ENCODE results near the gene GLYATL3.

The GLYATL3 gene

DNA sequence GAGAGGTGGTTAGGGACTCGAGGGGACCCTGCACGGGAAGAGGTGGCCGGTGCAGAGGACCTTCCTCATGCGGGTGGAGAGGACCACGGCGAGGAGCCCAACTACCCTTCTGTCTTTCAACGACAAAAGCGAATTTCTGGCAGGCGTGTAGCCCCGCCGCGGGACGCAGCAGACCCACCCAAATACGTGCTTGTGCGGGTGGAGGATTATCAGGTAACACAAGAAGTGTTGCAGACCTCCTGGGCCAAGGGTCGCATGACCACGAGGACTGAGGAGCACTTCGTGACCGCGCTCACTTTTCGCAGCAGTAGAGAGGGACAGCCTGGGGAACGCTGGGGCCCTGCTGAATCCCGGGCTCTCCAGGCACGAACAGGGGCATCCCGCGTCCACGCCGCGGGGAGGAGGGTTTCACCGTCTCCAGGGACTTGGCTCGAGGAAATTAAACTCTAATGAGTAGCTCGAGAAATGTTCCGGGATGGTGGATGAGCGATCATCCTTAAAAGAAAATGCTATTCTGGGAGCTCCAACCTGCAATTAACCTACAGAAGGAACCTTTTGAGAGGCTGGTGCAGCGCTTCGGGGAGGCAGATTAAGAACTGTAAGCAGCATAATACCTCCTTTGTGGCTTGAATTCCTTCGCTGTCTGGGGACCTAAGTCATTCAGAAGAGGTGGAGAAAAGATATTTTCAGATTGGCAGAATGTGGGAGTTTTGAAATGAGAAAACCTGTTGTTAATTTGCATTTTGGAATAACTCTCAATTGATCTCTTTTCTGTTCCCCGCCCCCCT is 51.5 kb downstream of the GLYATL3 start:
- Histone ChIP-seq H4K5ac (ENCODE audit: low read length) (no peak overlapping the region), H3K27ac (ENCODE audit: low read depth, low read length) (no peak overlapping the region), H2BK15ac (replicated peaks; ENCODE audit: low read depth) (no peak overlapping the region), H3K79me1 (ENCODE audit: low read length) (no peaks in the 10 kb centered on the region), H2BK120ac (ENCODE audit: low read depth, low read length) (no peak overlapping the region), H3K27me3 (ENCODE audit: insufficient read depth, low read length, poor library complexity) (no peaks in the 10 kb centered on the region), H3K4me2 (ENCODE audit: low read length) (peak overlapping the region; percentile 66), H3K23ac (ENCODE audit: low read length) (peak overlapping the region; percentile 83), H4K8ac (ENCODE audit: low read depth, low read length) (no peak overlapping the region), H3K18ac (ENCODE audit: low read length) (peak overlapping the region; percentile 17), H3K79me2 (ENCODE audit: control insufficient read depth, insufficient read depth, low read length) (no peaks in the 10 kb centered on the region), H3K4me3 (ENCODE audit: low read length) (peak overlapping the region; percentile 1), H3K4ac (ENCODE audit: low read depth, low read length) (no peak overlapping the region), H3K9ac (ENCODE audit: low read length) (peak overlapping the region; percentile 16), H2BK5ac (ENCODE audit: low read length) (no peak overlapping the region), H2AK5ac (ENCODE audit: low read length) (no peak overlapping the region), H3K36me3 (ENCODE audit: control insufficient read depth, insufficient read depth, low read length) (no peaks in the 10 kb centered on the region), H3K56ac (ENCODE audit: low read length) (peak overlapping the region; percentile 34), H3K4me1 (ENCODE audit: control insufficient read depth, low read depth, low read length) (peaks cover 2% of the 10 kb centered on the region)
- WGBS (ENCODE audit: extremely low coverage, insufficient coverage, low lambda C conversion rate) = no CpG with 5 or more reads among the region's 38 CpGs
- peak; percentile 55 for DNase-seq

- no peak overlapping the region for H2AK5ac ChIP-seq (ENCODE audit: low read length)
- H2BK15ac ChIP-seq (replicated peaks; ENCODE audit: low read depth) = peak overlapping the region; percentile 57
- H3K18ac ChIP-seq (ENCODE audit: low read length) = no peak overlapping the region
- H3K79me2 ChIP-seq (ENCODE audit: control insufficient read depth, insufficient read depth, low read length) = no peaks in the 10 kb centered on the region
- H3K36me3 ChIP-seq (ENCODE audit: control insufficient read depth, insufficient read depth, low read length) = no peaks in the 10 kb centered on the region
- H3K9ac ChIP-seq (ENCODE audit: low read length) = no peak overlapping the region
- H3K4me1 ChIP-seq (ENCODE audit: control insufficient read depth, low read depth, low read length) = peaks cover 2% of the 10 kb centered on the region
- no peak overlapping the region for H3K4me3 ChIP-seq (ENCODE audit: low read length)
- H3K27me3 ChIP-seq (ENCODE audit: insufficient read depth, low read length, poor library complexity) = no peaks in the 10 kb centered on the region
- no peaks in the 10 kb centered on the region for H3K79me1 ChIP-seq (ENCODE audit: low read length)
- WGBS (ENCODE audit: extremely low coverage, insufficient coverage, low lambda C conversion rate) = no CpG with 5 or more reads among the region's 2 CpGs
- no peak overlapping the region for H3K56ac ChIP-seq (ENCODE audit: low read length)
- H3K27ac ChIP-seq (ENCODE audit: low read depth, low read length) = no peak overlapping the region
- no peak overlapping the region for H2BK5ac ChIP-seq (ENCODE audit: low read length)
- H4K8ac ChIP-seq (ENCODE audit: low read depth, low read length) = no peak overlapping the region
- H4K5ac ChIP-seq (ENCODE audit: low read length) = no peak overlapping the region
- H2BK120ac ChIP-seq (ENCODE audit: low read depth, low read length) = no peak overlapping the region
- no peak for DNase-seq
- H3K23ac ChIP-seq (ENCODE audit: low read length) = no peak overlapping the region
- H3K4ac ChIP-seq (ENCODE audit: low read depth, low read length) = no peak overlapping the region
- H3K4me2 ChIP-seq (ENCODE audit: low read length) = no peak overlapping the region
Observed at GRCh38 chr6:49551866-49552129, 52.1 kb downstream of the GLYATL3 start.

GRCh38 chr6:49552596-49552995 is 52.9 kb downstream of the GLYATL3 start:
- no peak overlapping the region for H4K8ac ChIP-seq (ENCODE audit: low read depth, low read length)
- H3K36me3 ChIP-seq (ENCODE audit: control insufficient read depth, insufficient read depth, low read length) = no peaks in the 10 kb centered on the region
- H3K23ac ChIP-seq (ENCODE audit: low read length) = no peak overlapping the region
- H3K27ac ChIP-seq (ENCODE audit: low read depth, low read length) = no peak overlapping the region
- no CpG with 5 or more reads among the region's 2 CpGs for WGBS (ENCODE audit: extremely low coverage, insufficient coverage, low lambda C conversion rate)
- no peak overlapping the region for H3K18ac ChIP-seq (ENCODE audit: low read length)
- H3K9ac ChIP-seq (ENCODE audit: low read length) = no peak overlapping the region
- H3K4ac ChIP-seq (ENCODE audit: low read depth, low read length) = no peak overlapping the region
- peak; percentile 26 for DNase-seq
- H3K4me3 ChIP-seq (ENCODE audit: low read length) = no peak overlapping the region
- H3K4me2 ChIP-seq (ENCODE audit: low read length) = no peak overlapping the region
- no peaks in the 10 kb centered on the region for H3K79me2 ChIP-seq (ENCODE audit: control insufficient read depth, insufficient read depth, low read length)
- H2AK5ac ChIP-seq (ENCODE audit: low read length) = no peak overlapping the region
- H4K5ac ChIP-seq (ENCODE audit: low read length) = no peak overlapping the region
- no peak overlapping the region for H2BK15ac ChIP-seq (replicated peaks; ENCODE audit: low read depth)
- H3K27me3 ChIP-seq (ENCODE audit: insufficient read depth, low read length, poor library complexity) = no peaks in the 10 kb centered on the region
- no peak overlapping the region for H2BK120ac ChIP-seq (ENCODE audit: low read depth, low read length)
- peaks cover 2% of the 10 kb centered on the region for H3K4me1 ChIP-seq (ENCODE audit: control insufficient read depth, low read depth, low read length)
- no peak overlapping the region for H3K56ac ChIP-seq (ENCODE audit: low read length)
- no peak overlapping the region for H2BK5ac ChIP-seq (ENCODE audit: low read length)
- no peaks in the 10 kb centered on the region for H3K79me1 ChIP-seq (ENCODE audit: low read length)

- WGBS (ENCODE audit: extremely low coverage, insufficient coverage, low lambda C conversion rate) = no CpG with 5 or more reads among the region's 1 CpG
- Histone ChIP-seq H2AK5ac (ENCODE audit: low read length) (no peak overlapping the region), H4K8ac (ENCODE audit: low read depth, low read length) (no peak overlapping the region), H3K23ac (ENCODE audit: low read length) (no peak overlapping the region), H3K18ac (ENCODE audit: low read length) (no peak overlapping the region), H4K5ac (ENCODE audit: low read length) (no peak overlapping the region), H2BK15ac (replicated peaks; ENCODE audit: low read depth) (no peak overlapping the region), H2BK5ac (ENCODE audit: low read length) (no peak overlapping the region), H3K56ac (ENCODE audit: low read length) (no peak overlapping the region), H3K36me3 (ENCODE audit: control insufficient read depth, insufficient read depth, low read length) (no peaks in the 10 kb centered on the region), H3K79me2 (ENCODE audit: control insufficient read depth, insufficient read depth, low read length) (no peaks in the 10 kb centered on the region), H2BK120ac (ENCODE audit: low read depth, low read length) (no peak overlapping the region), H3K4me3 (ENCODE audit: low read length) (no peak overlapping the region), H3K4me2 (ENCODE audit: low read length) (no peak overlapping the region), H3K27ac (ENCODE audit: low read depth, low read length) (no peak overlapping the region), H3K9ac (ENCODE audit: low read length) (no peak overlapping the region), H3K27me3 (ENCODE audit: insufficient read depth, low read length, poor library complexity) (no peaks in the 10 kb centered on the region), H3K79me1 (ENCODE audit: low read length) (no peaks in the 10 kb centered on the region), H3K4ac (ENCODE audit: low read depth, low read length) (no peak overlapping the region), H3K4me1 (ENCODE audit: control insufficient read depth, low read depth, low read length) (peaks cover 2% of the 10 kb centered on the region)
- no peak for DNase-seq
Observed at GRCh38 chr6:49553384-49553783, 53.7 kb downstream of the GLYATL3 start.

DNA sequence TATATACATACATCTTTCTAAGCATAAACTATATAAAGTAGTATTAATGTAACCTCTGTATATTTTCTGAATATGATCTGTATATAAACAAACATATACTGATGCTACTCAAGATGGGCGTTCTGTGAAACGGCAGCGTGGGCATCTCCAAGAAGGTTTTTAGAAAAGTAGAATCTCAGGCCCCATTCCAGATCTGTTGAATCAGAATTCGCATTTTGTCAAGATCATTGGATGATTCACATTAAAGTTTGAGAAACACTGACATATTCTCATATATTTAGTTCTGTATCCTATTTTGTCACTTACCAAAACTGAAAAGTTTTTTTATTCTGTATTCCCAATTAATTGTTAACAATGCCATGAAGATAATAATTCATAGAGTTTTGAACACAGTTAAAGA is 56.2 kb downstream of the GLYATL3 start:
- no peak overlapping the region for H3K4me3 ChIP-seq (ENCODE audit: low read length)
- H2AK5ac ChIP-seq (ENCODE audit: low read length) = no peak overlapping the region
- H3K4me2 ChIP-seq (ENCODE audit: low read length) = no peak overlapping the region

DNA sequence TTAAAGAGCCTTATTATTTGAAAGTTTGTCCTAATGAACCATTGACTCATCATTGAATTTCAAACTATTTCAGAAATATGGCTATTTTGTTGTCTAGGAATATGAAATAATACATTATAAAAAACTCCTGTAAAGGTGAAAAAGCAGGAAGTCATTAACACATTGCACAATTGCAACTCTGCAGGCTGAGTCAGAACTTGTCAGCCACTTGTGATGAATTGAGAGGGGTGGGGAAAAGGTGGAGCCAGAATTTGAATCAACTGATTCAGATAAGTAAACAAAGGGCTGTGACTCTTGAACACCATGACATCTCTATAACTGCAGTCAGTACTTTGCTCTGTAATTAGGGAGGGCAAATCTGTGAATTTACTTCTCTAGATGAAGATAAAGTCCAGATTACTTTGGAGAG is 56.7 kb downstream of the GLYATL3 start:
- peak; percentile 91 for DNase-seq
- Histone ChIP-seq H2BK5ac (ENCODE audit: low read length) (no peak overlapping the region), H3K23ac (ENCODE audit: low read length) (no peak overlapping the region), H2BK120ac (ENCODE audit: low read depth, low read length) (no peak overlapping the region), H4K8ac (ENCODE audit: low read depth, low read length) (no peak overlapping the region), H3K27me3 (ENCODE audit: insufficient read depth, low read length, poor library complexity) (no peaks in the 10 kb centered on the region), H2BK15ac (replicated peaks; ENCODE audit: low read depth) (no peak overlapping the region), H3K9ac (ENCODE audit: low read length) (no peak overlapping the region), H3K79me1 (ENCODE audit: low read length) (no peaks in the 10 kb centered on the region), H2AK5ac (ENCODE audit: low read length) (no peak overlapping the region), H3K79me2 (ENCODE audit: control insufficient read depth, insufficient read depth, low read length) (no peaks in the 10 kb centered on the region), H3K4me1 (ENCODE audit: control insufficient read depth, low read depth, low read length) (no peaks in the 10 kb centered on the region), H3K36me3 (ENCODE audit: control insufficient read depth, insufficient read depth, low read length) (no peaks in the 10 kb centered on the region), H4K5ac (ENCODE audit: low read length) (no peak overlapping the region), H3K18ac (ENCODE audit: low read length) (no peak overlapping the region), H3K27ac (ENCODE audit: low read depth, low read length) (no peak overlapping the region), H3K4me2 (ENCODE audit: low read length) (no peak overlapping the region), H3K4ac (ENCODE audit: low read depth, low read length) (no peak overlapping the region), H3K4me3 (ENCODE audit: low read length) (no peak overlapping the region), H3K56ac (ENCODE audit: low read length) (no peak overlapping the region)

More for the DNA sequence above, 56.2 kb downstream of the GLYATL3 start:
- no peaks in the 10 kb centered on the region for H3K36me3 ChIP-seq (ENCODE audit: control insufficient read depth, insufficient read depth, low read length)
- no peak overlapping the region for H3K23ac ChIP-seq (ENCODE audit: low read length)
- no peak for DNase-seq
- no CpG with 5 or more reads among the region's 4 CpGs for WGBS (ENCODE audit: extremely low coverage, insufficient coverage, low lambda C conversion rate)
- no peak overlapping the region for H4K8ac ChIP-seq (ENCODE audit: low read depth, low read length)
- no peaks in the 10 kb centered on the region for H3K79me1 ChIP-seq (ENCODE audit: low read length)
- H3K79me2 ChIP-seq (ENCODE audit: control insufficient read depth, insufficient read depth, low read length) = no peaks in the 10 kb centered on the region
- no peak overlapping the region for H4K5ac ChIP-seq (ENCODE audit: low read length)
- H3K18ac ChIP-seq (ENCODE audit: low read length) = no peak overlapping the region
- H2BK15ac ChIP-seq (replicated peaks; ENCODE audit: low read depth) = no peak overlapping the region
- H3K9ac ChIP-seq (ENCODE audit: low read length) = no peak overlapping the region
- no peaks in the 10 kb centered on the region for H3K27me3 ChIP-seq (ENCODE audit: insufficient read depth, low read length, poor library complexity)
- H3K4me1 ChIP-seq (ENCODE audit: control insufficient read depth, low read depth, low read length) = no peaks in the 10 kb centered on the region
- H3K56ac ChIP-seq (ENCODE audit: low read length) = no peak overlapping the region
- H3K27ac ChIP-seq (ENCODE audit: low read depth, low read length) = no peak overlapping the region
- no peak overlapping the region for H2BK5ac ChIP-seq (ENCODE audit: low read length)
- no peak overlapping the region for H2BK120ac ChIP-seq (ENCODE audit: low read depth, low read length)
- no peak overlapping the region for H3K4ac ChIP-seq (ENCODE audit: low read depth, low read length)

Data from mesendoderm (in vitro differentiated cells).